ENCODE measurements around the gene CACNA1C. TPM values are rescaled to one million over a fixed set of nuclear protein-coding genes. Genes with fewer than 3 reads are reported as not detected.

The CACNA1C gene
- total RNA-seq, 4 donors from 2014 or later, result 9.7 to 42.1 (median 18.1) TPM

GRCh38 chr12:2194571-2194970 lies 141.8 kb downstream of the CACNA1C start:
- Histone ChIP-seq H3K4me3 (no peak overlapping the region), H3K4me1 (no peaks in the 10 kb centered on the region), H3K27ac (no peak overlapping the region), H3K36me3 (no peaks in the 10 kb centered on the region), H3K9me3 (no peaks in the 10 kb centered on the region), H3K27me3 (no peaks in the 10 kb centered on the region)
- TF ChIP-seq POLR2A (IDR thresholded peaks at IDR 0.05) (no peak), CTCF (IDR thresholded peaks at IDR 0.05) (no peak)
- no peak for DNase-seq

- no peak for DNase-seq
- H3K4me1 ChIP-seq, result no peaks in the 10 kb centered on the region
Observed at GRCh38 chr12:2195085-2195484, 142.3 kb downstream of the CACNA1C start.

GRCh38 chr12:2198005-2198501 lies 145.3 kb downstream of the CACNA1C start:
- DNase-seq, result no peak
- H3K27me3 ChIP-seq, result no peaks in the 10 kb centered on the region
- H3K4me3 ChIP-seq, result no peak overlapping the region
- no peak for TF ChIP-seq POLR2A (IDR thresholded peaks at IDR 0.05)
- TF ChIP-seq CTCF (IDR thresholded peaks at IDR 0.05), result no peak
- H3K4me1 ChIP-seq, result no peaks in the 10 kb centered on the region
- peak overlapping the region in 1 of 4 donors; percentile 35 for H3K27ac ChIP-seq
- no peaks in the 10 kb centered on the region for H3K36me3 ChIP-seq
- no peaks in the 10 kb centered on the region for H3K9me3 ChIP-seq

More at GRCh38 chr12:2195085-2195484, 142.3 kb downstream of the CACNA1C start:
- no peaks in the 10 kb centered on the region for H3K9me3 ChIP-seq
- no peaks in the 10 kb centered on the region for H3K27me3 ChIP-seq
- no peak overlapping the region for H3K27ac ChIP-seq
- no peaks in the 10 kb centered on the region for H3K36me3 ChIP-seq
- TF ChIP-seq CTCF (IDR thresholded peaks at IDR 0.05) (no peak), POLR2A (IDR thresholded peaks at IDR 0.05) (no peak)
- no peak overlapping the region for H3K4me3 ChIP-seq

DNA sequence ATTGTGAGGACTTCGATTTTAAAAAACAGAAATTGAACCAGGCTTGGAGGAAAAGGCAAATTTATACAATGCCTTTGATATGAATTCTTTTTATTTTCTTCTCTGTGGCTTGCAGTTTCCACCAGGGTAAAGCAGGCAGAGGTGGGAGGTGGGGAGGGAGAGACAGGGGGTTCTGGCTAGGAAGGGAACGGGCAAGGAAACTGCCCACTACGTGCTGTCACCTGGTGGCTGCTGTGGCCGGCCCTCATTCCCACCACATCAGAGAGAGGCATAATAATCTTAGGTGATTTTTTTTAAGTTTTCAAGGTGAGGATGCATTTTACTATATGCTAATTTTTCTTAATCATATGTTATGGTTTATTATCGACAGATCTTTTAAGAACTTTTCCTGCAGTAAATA lies 145.8 kb downstream of the CACNA1C start:
- no peak overlapping the region for H3K4me3 ChIP-seq
- H3K9me3 ChIP-seq, result no peaks in the 10 kb centered on the region
- H3K36me3 ChIP-seq, result no peaks in the 10 kb centered on the region
- no peak for DNase-seq
- TF ChIP-seq CTCF (IDR thresholded peaks at IDR 0.05), result no peak
- TF ChIP-seq POLR2A (IDR thresholded peaks at IDR 0.05), result no peak
- no peaks in the 10 kb centered on the region for H3K27me3 ChIP-seq
- H3K4me1 ChIP-seq, result no peaks in the 10 kb centered on the region
- no peak overlapping the region for H3K27ac ChIP-seq

DNA sequence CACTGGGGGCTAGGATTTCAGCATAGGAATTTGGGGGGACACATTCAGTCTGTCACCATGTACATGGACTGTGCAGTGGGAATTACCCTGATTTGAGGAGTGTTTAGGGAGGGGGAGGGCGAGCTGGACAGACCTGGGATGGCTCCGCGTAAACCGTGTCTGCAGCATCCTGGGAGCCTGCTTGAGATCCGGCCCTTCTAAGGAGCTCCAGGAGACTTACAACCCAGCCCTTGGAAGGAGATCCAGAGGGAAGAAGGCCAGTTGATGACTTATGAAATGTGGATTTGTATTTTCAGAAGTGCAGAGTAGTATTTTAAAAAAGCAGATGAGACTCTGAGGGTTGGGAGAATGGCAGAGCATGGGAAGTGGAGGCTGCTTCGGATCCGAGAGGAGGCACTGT lies 153.2 kb downstream of the CACNA1C start:
- H3K4me3 ChIP-seq, result no peak overlapping the region
- no peaks in the 10 kb centered on the region for H3K36me3 ChIP-seq
- DNase-seq, result no peak
- H3K27me3 ChIP-seq, result no peaks in the 10 kb centered on the region
- H3K27ac ChIP-seq, result no peak overlapping the region
- TF ChIP-seq POLR2A (IDR thresholded peaks at IDR 0.05), result no peak
- TF ChIP-seq CTCF (IDR thresholded peaks at IDR 0.05), result no peak
- H3K4me1 ChIP-seq, result no peaks in the 10 kb centered on the region
- H3K9me3 ChIP-seq, result no peaks in the 10 kb centered on the region
